Common myeloid progenitor, CD34-positive (primary cell): ENCODE data around the gene ERBB4.

Experiments used
- CTCF ChIA-PET: fragments of 350-600 bp; sonication (Branson Sonifier 250); formaldehyde crosslinking; loops from one replicate; lab custom pipeline; 2021; ENCODE audit warnings: antibody characterized with exemption; lab: Charles Lee
- POLR2A ChIA-PET: fragments of 350-600 bp; sonication (Branson Sonifier 250); formaldehyde crosslinking; loops from one replicate; lab custom pipeline; 2021; ENCODE audit warnings: antibody characterized with exemption; lab: Charles Lee
- DNase-seq, 3 donors: peaks; one replicate each; pipeline versions ENCODE4 v3.0.0 to v3.0.0-alpha.2; 2013
- H3K27ac ChIP-seq, 2 experiments: 1 replicate in 1 of 2; 2 replicates in 1 of 2; pipeline ENCODE4 v1.7.0; 2013; ENCODE audit warnings: inconsistent platforms in 2 of 2, low read length in 2 of 2, mild to moderate bottlenecking in 2 of 2, low read depth in 1 of 2, moderate library complexity in 1 of 2; ENCODE audit not compliant: severe bottlenecking in 2 of 2, insufficient read depth in 1 of 2, poor library complexity in 1 of 2
- H3K27me3 ChIP-seq, 5 experiments: replicated peaks in 2 of 5; 1 replicate in 3 of 5; 2 replicates in 2 of 5; pipeline versions ENCODE4 v1.6.1 to v1.7.0; 2013; ENCODE audit warnings: low read length in 4 of 5, mild to moderate bottlenecking in 2 of 5, moderate library complexity in 2 of 5, inconsistent platforms in 1 of 5; ENCODE audit not compliant: insufficient read depth in 5 of 5, control insufficient read depth in 4 of 5
- H3K36me3 ChIP-seq, 4 experiments: 1 replicate in 2 of 4; 2 replicates in 2 of 4; pipeline versions ENCODE4 v1.6.1 to v1.7.0; 2013; ENCODE audit warnings: low read length in 3 of 4, control low read depth in 1 of 4, mild to moderate bottlenecking in 1 of 4; ENCODE audit not compliant: control insufficient read depth in 4 of 4, insufficient read depth in 4 of 4
- H3K4me1 ChIP-seq, 4 experiments: 1 replicate in 3 of 4; 2 replicates in 1 of 4; pipeline versions ENCODE4 v1.6.1 to v1.7.1; 2013; ENCODE audit warnings: low read length in 3 of 4, mild to moderate bottlenecking in 3 of 4, control low read depth in 1 of 4, inconsistent platforms in 1 of 4, moderate library complexity in 1 of 4; ENCODE audit not compliant: control insufficient read depth in 4 of 4, insufficient read depth in 4 of 4; ENCODE audit errors: control extremely low read depth in 1 of 4
- H3K4me3 ChIP-seq, 7 experiments: 1 replicate in 4 of 7; 2 replicates in 3 of 7; pipeline versions ENCODE4 v1.5.1 to v1.7.0; 2013; ENCODE audit warnings: mild to moderate bottlenecking in 7 of 7, low read length in 6 of 7, moderate library complexity in 6 of 7, inconsistent platforms in 2 of 7, low read depth in 2 of 7, control low read depth in 1 of 7; ENCODE audit not compliant: insufficient read depth in 4 of 7, control insufficient read depth in 1 of 7; ENCODE audit errors: extremely low read depth in 1 of 7
- H3K9me3 ChIP-seq, 5 experiments: 1 replicate in 4 of 5; 2 replicates in 1 of 5; pipeline versions ENCODE4 v1.6.1 to v1.7.1; 2013; ENCODE audit warnings: low read length in 4 of 5, mild to moderate bottlenecking in 2 of 5, inconsistent platforms in 1 of 5, low read depth in 1 of 5, moderate library complexity in 1 of 5; ENCODE audit not compliant: control insufficient read depth in 4 of 5, insufficient read depth in 2 of 5; ENCODE audit errors: control extremely low read depth in 1 of 5
- WGBS: methylation state at CpG from one replicate; pipeline ENCODE4 v1.1.5; 2013; ENCODE audit not compliant: insufficient coverage; 5-methylcytosine and 5-hydroxymethylcytosine counted together

The ERBB4 gene

GRCh38 chr2:211837206-211837605 is 701.4 kb downstream of the ERBB4 start:
- CTCF ChIA-PET: no interaction called here
- no peaks in the 10 kb centered on the region for H3K4me1 ChIP-seq
- no peaks in the 10 kb centered on the region for H3K27me3 ChIP-seq
- no peak overlapping the region for H3K27ac ChIP-seq
- no peaks in the 10 kb centered on the region for H3K36me3 ChIP-seq
- POLR2A ChIA-PET: no interaction called here
- WGBS: no CpG with 5 or more reads among the region's 3 CpGs
- H3K4me3 ChIP-seq: no peak overlapping the region
- H3K9me3 ChIP-seq: no peaks in the 10 kb centered on the region
- no peak for DNase-seq

- no peaks in the 10 kb centered on the region for H3K9me3 ChIP-seq
- H3K27ac ChIP-seq: no peak overlapping the region
- CTCF ChIA-PET: no interaction called here
- no peaks in the 10 kb centered on the region for H3K36me3 ChIP-seq
- no CpG with 5 or more reads among the region's 3 CpGs for whole genome bisulfite sequencing
- no peaks in the 10 kb centered on the region for H3K4me1 ChIP-seq
- POLR2A ChIA-PET: no interaction called here
- no peaks in the 10 kb centered on the region for H3K27me3 ChIP-seq
- no peak overlapping the region for H3K4me3 ChIP-seq
- no peak for DNase-seq
Observed at GRCh38 chr2:211836409-211836808, 702.2 kb downstream of the ERBB4 start.

DNA sequence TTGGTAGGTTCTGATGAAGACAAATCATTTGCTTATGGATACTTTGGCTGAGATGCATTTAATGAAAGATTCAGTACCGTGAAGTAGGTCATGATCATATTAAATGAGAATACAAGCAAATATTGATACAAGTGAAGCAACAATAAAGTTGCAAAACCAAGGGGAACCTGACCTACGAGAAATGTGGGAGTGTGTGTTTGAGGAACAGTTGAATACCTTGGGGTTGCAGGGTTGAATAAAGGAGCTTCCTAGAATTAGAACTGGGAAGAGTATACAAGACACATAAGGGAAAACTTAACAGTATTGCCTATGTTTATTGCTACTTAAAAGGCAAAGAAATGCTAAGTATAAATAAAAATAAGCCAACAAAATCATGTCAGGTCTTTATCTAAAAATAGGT is 702.9 kb downstream of the ERBB4 start:
- POLR2A ChIA-PET: no interaction called here
- no peak for DNase-seq
- H3K4me3 ChIP-seq: no peak overlapping the region
- H3K4me1 ChIP-seq: no peaks in the 10 kb centered on the region
- no peaks in the 10 kb centered on the region for H3K36me3 ChIP-seq
- WGBS: no CpG with 5 or more reads among the region's 2 CpGs
- H3K27me3 ChIP-seq: no peaks in the 10 kb centered on the region
- no peaks in the 10 kb centered on the region for H3K9me3 ChIP-seq
- CTCF ChIA-PET: no interaction called here
- no peak overlapping the region for H3K27ac ChIP-seq

DNA sequence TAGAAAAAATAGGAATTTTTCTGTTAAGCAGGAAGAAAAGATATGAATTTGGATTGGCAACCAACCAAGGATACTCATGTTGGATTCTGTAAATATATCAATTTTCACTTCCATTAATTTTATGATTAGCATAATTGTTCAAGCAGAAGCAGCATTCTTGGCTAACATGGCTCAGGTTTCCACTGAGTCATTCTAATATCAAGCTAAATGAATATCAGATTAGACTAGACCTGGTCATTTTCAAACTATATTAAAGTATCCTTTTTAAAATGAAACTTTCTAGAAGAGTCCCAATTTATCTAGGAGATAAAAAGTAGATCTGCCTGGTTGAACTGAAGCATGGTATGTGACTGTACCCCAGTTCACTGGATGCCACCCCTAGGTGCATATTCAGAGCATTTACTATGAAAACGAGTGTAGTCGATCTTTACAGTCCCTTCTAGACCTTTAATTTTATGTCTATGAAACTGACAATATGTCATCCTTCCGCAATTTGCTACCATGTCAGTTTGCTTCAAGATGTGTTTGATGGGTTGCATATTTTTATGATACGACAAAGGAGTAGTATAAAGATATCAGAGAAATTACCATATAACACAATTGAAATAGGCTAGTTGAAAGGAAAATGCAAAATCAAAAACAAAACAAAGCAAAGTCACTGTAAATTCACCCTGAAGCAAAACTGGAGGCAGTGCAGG is 704.9 kb downstream of the ERBB4 start:
- Histone ChIP-seq H3K9me3 (no peaks in the 10 kb centered on the region), H3K27me3 (no peaks in the 10 kb centered on the region), H3K4me3 (no peak overlapping the region), H3K27ac (no peak overlapping the region), H3K36me3 (no peaks in the 10 kb centered on the region), H3K4me1 (no peaks in the 10 kb centered on the region)
- DNase-seq: no peak
- ChIA-PET POLR2A (no interaction called here), CTCF (no interaction called here)
- no CpG with 5 or more reads among the region's 4 CpGs for WGBS

DNA sequence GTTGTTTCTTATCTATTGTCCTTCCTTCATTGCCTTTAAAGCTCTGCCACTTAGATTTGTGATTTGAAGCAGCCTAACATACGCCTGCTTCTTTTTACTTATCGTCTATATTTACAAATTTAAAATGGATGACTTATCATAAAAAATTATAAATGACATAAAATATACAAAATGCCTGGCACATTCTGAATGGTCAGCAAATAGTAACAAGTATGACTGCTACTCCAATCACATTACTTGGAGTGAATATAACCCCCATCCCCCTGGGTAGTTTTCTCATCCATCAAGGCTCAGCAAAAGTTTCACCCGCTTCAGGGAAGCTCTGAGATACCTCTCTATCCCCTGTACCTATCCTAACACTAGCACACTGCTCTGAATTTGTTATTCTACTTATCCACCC is 708.9 kb downstream of the ERBB4 start:
- CTCF ChIA-PET: no interaction called here
- no peak overlapping the region for H3K27ac ChIP-seq
- no peaks in the 10 kb centered on the region for H3K9me3 ChIP-seq
- WGBS: 50% methylated on average over 1 of the region's 3 CpGs
- no peak for DNase-seq
- no peak overlapping the region for H3K4me3 ChIP-seq
- H3K27me3 ChIP-seq: no peaks in the 10 kb centered on the region
- H3K4me1 ChIP-seq: no peaks in the 10 kb centered on the region
- H3K36me3 ChIP-seq: no peaks in the 10 kb centered on the region
- POLR2A ChIA-PET: no interaction called here

- H3K27ac ChIP-seq: no peak overlapping the region
- H3K27me3 ChIP-seq: no peaks in the 10 kb centered on the region
- DNase-seq: no peak
- no peak overlapping the region for H3K4me3 ChIP-seq
- 85% methylated on average over 3 of the region's 7 CpGs for WGBS
- POLR2A ChIA-PET: no interaction called here
- CTCF ChIA-PET: no interaction called here
- H3K36me3 ChIP-seq: no peaks in the 10 kb centered on the region
- no peaks in the 10 kb centered on the region for H3K4me1 ChIP-seq
- H3K9me3 ChIP-seq: peaks cover 0 to 4% (median 0%) of the 10 kb centered on the region in 5 experiments
Observed at GRCh38 chr2:211823886-211824479, 714.6 kb downstream of the ERBB4 start.

DNA sequence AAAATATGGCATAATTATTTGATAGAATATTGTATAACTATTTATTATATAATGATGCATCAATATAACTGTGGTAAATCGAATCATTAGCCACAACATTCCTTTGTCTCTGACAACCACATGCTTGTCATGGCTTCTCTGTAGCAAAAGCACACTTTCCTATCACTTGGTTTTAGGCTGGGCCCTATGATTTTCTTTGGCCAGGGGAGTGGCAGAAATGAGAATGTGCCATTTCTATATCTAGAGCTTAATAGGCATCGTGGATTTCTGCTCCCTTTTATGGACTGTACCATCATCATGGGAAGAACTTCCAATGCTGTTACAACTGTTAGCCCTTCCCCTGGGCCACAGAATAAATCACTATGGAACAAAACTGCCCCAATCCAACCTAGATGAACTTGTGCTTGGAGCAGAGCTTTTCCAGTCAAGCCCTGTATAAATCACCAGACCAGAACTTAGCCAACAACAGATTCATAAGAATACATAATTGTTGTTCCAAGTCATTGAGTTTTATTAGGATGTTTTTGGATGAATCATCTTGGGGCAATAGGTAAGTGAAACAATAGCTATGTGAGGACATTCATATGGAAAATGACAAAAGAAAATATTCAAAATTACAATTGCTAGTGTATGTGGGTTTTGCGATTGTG is 715.8 kb downstream of the ERBB4 start:
- Histone ChIP-seq H3K27me3 (no peaks in the 10 kb centered on the region), H3K27ac (no peak overlapping the region), H3K4me3 (no peak overlapping the region), H3K36me3 (no peaks in the 10 kb centered on the region), H3K4me1 (no peaks in the 10 kb centered on the region), H3K9me3 (peaks cover 0 to 4% (median 0%) of the 10 kb centered on the region in 5 experiments)
- ChIA-PET POLR2A (no interaction called here), CTCF (no interaction called here)
- no peak for DNase-seq
- 89% methylated on average over 1 of the region's 3 CpGs for WGBS
